ENCODE measurements around the gene TTC33. TPM values are rescaled to one million over a fixed set of nuclear protein-coding genes. Genes with fewer than 3 reads are reported as not detected.

Gene TTC33
- total RNA-seq, 3 donors from 2014 or later, result 17.6 to 28.1 (median 18.4) TPM

- no peak for DNase-seq (ENCODE audit: low spot score in 2 of 2)
- Histone ChIP-seq H3K4me3 (no peak overlapping the region), H3K9me3 (no peaks in the 10 kb centered on the region), H3K27me3 (no peaks in the 10 kb centered on the region), H3K36me3 (no peaks in the 10 kb centered on the region), H3K27ac (no peak overlapping the region), H3K4me1 (no peaks in the 10 kb centered on the region)
- TF ChIP-seq POLR2A (IDR thresholded peaks at IDR 0.05) (no peak), POLR2AphosphoS5 (IDR thresholded peaks at IDR 0.05) (no peak)
- TF ChIP-seq, protein P1, sequence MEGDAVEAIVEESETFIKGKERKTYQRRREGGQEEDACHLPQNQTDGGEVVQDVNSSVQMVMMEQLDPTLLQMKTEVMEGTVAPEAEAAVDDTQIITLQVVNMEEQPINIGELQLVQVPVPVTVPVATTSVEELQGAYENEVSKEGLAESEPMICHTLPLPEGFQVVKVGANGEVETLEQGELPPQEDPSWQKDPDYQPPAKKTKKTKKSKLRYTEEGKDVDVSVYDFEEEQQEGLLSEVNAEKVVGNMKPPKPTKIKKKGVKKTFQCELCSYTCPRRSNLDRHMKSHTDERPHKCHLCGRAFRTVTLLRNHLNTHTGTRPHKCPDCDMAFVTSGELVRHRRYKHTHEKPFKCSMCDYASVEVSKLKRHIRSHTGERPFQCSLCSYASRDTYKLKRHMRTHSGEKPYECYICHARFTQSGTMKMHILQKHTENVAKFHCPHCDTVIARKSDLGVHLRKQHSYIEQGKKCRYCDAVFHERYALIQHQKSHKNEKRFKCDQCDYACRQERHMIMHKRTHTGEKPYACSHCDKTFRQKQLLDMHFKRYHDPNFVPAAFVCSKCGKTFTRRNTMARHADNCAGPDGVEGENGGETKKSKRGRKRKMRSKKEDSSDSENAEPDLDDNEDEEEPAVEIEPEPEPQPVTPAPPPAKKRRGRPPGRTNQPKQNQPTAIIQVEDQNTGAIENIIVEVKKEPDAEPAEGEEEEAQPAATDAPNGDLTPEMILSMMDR (IDR thresholded peaks at IDR 0.05), result no peak
- intact Hi-C loops (cut with DNase I; ENCODE audit: low total_unique reads), result no loop called here
These were observed 253.0 kb downstream of the TTC33 start for GRCh38 chr5:40502736-40503135.

DNA sequence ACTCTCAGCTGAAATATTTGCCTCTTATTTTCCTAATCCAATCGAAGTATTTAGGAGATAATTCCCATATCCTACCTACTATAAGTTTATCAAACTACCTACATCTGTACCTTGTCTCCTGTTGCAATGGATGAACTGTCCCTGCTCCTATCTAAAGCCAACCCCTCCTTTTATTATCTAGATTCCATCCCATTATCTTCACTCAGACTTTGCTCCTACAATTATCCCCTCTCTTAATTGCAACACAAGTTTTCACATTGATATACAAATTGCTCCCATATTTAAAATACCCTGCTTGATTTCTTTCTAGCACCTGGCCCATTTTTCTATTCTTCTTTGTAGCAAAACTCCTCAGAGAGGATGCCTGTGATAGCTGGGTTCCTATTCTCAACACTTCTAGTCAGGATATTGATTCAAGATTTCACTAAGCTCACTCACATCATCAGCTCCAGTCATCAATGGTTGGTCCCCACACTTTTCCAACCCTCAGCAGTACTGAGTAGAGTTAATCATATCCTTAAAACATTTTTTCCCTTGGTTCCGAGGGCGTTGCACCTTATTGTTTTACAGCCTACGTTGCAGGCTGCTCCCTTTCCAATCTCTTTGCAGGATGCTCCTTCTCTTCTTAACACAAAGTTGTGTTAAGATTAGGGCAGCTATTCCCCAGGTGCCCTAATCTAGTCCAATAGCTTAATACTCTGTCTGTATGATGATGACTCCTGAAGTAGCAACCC lies 253.9 kb downstream of the TTC33 start:
- no peaks in the 10 kb centered on the region for H3K4me1 ChIP-seq
- DNase-seq (ENCODE audit: low spot score in 2 of 2), result no peak
- no peak overlapping the region for H3K4me3 ChIP-seq
- no peaks in the 10 kb centered on the region for H3K36me3 ChIP-seq
- no peaks in the 10 kb centered on the region for H3K27me3 ChIP-seq
- H3K27ac ChIP-seq, result no peak overlapping the region
- no peaks in the 10 kb centered on the region for H3K9me3 ChIP-seq
- intact Hi-C loops (cut with DNase I; ENCODE audit: low total_unique reads), result no loop called here
- TF ChIP-seq POLR2AphosphoS5 (IDR thresholded peaks at IDR 0.05) (no peak), POLR2A (IDR thresholded peaks at IDR 0.05) (no peak)
- TF ChIP-seq, protein P1 (IDR thresholded peaks at IDR 0.05), result no peak

DNA sequence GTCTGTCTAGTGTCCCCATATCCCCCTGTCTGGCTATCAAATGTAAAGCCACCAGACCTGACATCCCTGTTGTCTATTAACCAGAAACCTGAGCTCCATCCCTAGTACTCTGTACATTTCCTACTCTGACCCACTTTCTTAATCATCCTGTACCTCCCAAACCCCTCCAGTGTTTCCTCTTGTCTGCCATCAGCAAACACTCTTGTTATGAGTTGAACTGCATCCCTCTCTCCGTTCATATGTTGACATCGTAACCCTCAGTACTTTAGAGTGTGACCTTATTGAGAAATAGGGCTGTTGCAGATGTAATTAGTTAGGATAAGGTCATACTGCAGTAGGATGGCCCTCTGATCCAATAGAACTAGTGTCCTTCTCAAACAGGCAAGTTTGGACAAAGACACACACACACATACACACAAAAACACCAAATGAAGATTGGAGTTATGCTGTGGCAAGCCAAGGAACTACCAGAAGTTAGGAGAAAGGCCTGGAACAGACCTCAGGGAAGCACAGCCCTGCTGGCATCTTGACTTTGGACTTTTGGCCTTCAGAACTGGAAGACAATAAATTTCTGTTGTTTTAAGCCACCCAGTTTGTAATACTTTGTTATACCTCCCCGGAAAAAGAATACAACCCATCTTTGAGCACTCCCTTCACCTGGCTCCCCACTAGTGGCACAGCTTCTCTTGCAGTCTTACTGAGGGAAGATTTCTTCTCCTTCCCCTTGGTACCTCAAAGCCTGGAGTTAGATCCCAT lies 256.1 kb downstream of the TTC33 start:
- intact Hi-C loops (cut with DNase I; ENCODE audit: low total_unique reads), result no loop called here
- H3K27me3 ChIP-seq, result no peaks in the 10 kb centered on the region
- DNase-seq (ENCODE audit: low spot score in 2 of 2), result no peak
- H3K9me3 ChIP-seq, result no peaks in the 10 kb centered on the region
- TF ChIP-seq, protein P1 (IDR thresholded peaks at IDR 0.05), result no peak
- TF ChIP-seq POLR2AphosphoS5 (IDR thresholded peaks at IDR 0.05) (no peak), POLR2A (IDR thresholded peaks at IDR 0.05) (no peak)
- H3K36me3 ChIP-seq, result no peaks in the 10 kb centered on the region
- H3K27ac ChIP-seq, result no peak overlapping the region
- no peaks in the 10 kb centered on the region for H3K4me1 ChIP-seq
- H3K4me3 ChIP-seq, result no peak overlapping the region

DNA sequence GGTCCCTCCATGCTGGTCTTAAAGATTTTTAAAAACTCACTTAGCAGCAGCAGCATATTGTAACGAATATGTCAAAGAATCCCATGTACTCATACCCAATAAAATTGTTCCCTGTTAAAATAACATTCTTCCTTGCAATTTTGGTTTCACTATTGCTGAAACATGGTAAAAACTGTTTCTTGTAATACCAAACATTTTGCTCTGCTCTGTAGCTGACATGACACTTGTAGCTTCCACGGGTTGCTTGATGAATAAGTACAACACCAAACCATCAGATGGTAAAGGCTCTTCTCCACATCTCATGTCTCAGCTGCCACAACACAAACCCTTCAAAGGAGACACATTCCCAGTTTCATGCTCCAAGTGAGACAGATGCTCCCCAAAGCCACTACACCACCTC lies 256.8 kb downstream of the TTC33 start:
- H3K9me3 ChIP-seq, result no peaks in the 10 kb centered on the region
- H3K36me3 ChIP-seq, result no peaks in the 10 kb centered on the region
- no peak overlapping the region for H3K27ac ChIP-seq
- TF ChIP-seq POLR2AphosphoS5 (IDR thresholded peaks at IDR 0.05) (no peak), POLR2A (IDR thresholded peaks at IDR 0.05) (no peak)
- no peaks in the 10 kb centered on the region for H3K4me1 ChIP-seq
- H3K27me3 ChIP-seq, result no peaks in the 10 kb centered on the region
- intact Hi-C loops (cut with DNase I; ENCODE audit: low total_unique reads), result no loop called here
- H3K4me3 ChIP-seq, result no peak overlapping the region
- DNase-seq (ENCODE audit: low spot score in 2 of 2), result no peak

- no peaks in the 10 kb centered on the region for H3K36me3 ChIP-seq
- no peak for DNase-seq (ENCODE audit: low spot score in 2 of 2)
- H3K27me3 ChIP-seq, result no peaks in the 10 kb centered on the region
- H3K4me1 ChIP-seq, result no peaks in the 10 kb centered on the region
- no peaks in the 10 kb centered on the region for H3K9me3 ChIP-seq
- H3K27ac ChIP-seq, result no peak overlapping the region
- TF ChIP-seq POLR2AphosphoS5 (IDR thresholded peaks at IDR 0.05), result no peak
- no peak for TF ChIP-seq POLR2A (IDR thresholded peaks at IDR 0.05)
- TF ChIP-seq, protein P1 (IDR thresholded peaks at IDR 0.05), result no peak
- intact Hi-C loops (cut with DNase I; ENCODE audit: low total_unique reads), result no loop called here
- no peak overlapping the region for H3K4me3 ChIP-seq
These were observed 258.2 kb downstream of the TTC33 start for GRCh38 chr5:40497573-40497972.
